ENCODE measurements around the gene CPZ.
A peak's percentile ranks its signal among the peaks of the same experiment; 100 is the strongest.

Gene CPZ

DNA sequence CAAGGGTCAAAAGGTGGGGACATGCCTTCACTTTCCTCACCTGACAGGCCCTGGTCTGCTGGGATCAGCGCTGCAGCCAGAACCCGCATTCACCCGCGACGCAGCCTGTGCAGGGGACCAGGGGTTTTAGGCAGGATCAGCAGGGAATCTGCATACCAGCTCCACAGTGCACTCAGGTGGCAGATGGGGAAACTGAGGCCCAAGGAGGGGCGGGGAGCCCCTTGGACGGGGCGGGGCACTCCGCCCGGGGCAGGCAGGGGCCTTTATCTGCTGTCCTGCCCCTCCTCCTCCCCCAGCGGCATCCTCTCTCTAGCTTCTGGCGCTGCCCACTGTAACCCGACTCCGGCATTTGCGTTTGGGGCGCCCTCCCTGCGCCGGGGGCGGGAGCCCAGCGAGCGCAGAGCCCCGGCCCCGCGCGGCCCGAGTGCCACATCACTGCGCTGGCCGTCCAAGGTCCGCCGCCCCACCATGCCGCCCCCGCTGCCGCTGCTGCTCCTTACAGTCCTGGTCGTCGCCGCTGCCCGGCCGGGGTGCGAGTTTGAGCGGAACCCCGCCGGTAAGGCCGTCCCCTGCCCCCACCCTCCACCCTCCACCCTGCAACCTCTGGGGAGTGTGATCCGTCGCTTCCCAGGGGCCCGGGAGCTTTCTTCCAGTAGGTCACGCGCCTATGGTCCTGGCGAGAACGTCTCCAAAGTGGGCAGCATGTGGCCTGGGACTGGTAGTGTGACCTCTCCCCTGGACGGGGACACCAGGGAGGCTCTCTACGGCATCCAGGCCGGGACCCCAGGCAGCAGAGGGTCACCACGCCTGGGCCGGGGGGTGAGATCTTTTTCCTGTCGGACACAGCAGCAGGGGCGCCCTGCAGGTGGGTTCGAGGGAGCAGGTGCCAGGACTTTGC is at the start of gene CPZ:
CPZ (plus strand) TSS at position 400 of the 898 bp plus-strand sequence; CDS start at position 469, 69 bp downstream.
- no peak for DNase-seq

DNA sequence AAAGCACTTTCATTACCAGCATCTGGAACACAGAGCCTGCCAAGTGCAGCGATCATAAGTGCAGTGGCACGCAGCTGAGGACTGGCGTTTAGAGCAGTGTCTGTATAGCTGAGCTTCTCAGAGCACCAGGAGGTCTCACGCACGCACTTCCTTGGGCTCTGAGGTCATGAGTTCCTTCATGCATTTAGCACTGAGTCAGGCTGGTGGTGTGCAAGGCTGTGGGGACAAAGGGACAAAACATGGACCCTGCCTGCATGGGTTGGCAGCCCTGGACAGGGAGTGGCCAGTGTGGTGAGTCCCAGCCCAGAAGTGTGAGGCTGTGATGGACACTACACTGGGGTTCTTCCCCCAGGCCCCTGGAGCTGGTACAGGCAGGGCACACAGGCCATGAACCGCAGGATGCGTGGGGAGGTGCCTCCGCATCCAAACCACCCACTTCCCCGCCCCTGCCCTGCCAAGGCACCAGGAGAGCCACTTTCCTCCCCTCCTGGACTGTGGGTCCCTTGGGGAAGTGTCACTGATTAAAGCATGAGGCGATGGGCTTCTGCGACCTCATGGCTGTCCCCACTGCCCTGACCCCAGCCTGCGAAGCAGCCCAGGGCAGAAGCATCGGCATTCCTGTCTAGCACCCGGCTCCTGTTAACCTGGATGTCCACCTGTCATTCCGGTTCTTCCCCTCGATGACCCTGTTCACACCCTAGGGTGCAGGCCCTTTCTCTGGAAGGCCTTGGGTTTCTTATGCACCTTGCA is 49.6 kb upstream of the CPZ start:
- DNase-seq: no peak

DNA sequence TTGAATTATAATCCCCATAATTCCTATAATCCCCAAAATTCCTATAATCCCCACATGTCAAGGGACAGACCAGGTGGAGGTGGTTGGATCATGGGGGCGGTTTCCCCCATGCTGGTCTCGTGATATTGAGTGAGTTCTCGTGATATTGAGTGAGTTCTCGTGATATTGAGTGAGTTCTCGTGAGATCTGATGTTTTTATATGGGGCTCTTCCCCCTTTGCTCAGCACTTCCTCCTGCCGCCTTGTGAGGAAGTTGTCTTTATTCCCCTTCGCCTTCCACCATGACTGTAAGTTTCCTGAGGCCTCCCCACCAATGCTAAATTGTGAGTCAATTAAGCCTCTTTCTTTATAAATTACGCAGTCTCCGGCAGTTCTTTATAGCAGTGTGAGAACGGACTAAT is 48.9 kb upstream of the CPZ start:
- DNase-seq: no peak

DNA sequence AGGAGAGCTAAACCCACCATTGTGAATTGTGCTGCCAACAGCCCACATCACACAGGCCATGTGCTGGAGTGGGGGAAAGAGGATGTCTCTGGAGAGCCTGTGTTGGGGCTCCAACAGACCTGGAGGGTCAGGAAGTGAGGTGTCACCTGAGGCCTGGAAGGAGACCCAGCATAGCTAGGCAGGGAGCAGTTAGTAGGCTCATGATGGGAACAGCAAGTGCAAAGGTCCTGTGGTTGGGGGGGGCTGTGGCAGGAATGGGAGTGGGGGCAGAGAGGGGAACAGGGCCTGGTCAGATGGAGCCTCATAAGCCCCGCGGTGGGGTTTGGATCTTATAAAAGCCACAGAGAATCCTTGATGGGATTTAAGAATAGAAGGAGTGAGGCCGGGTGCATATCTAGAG is 48.3 kb upstream of the CPZ start:
- DNase-seq: no peak

DNA sequence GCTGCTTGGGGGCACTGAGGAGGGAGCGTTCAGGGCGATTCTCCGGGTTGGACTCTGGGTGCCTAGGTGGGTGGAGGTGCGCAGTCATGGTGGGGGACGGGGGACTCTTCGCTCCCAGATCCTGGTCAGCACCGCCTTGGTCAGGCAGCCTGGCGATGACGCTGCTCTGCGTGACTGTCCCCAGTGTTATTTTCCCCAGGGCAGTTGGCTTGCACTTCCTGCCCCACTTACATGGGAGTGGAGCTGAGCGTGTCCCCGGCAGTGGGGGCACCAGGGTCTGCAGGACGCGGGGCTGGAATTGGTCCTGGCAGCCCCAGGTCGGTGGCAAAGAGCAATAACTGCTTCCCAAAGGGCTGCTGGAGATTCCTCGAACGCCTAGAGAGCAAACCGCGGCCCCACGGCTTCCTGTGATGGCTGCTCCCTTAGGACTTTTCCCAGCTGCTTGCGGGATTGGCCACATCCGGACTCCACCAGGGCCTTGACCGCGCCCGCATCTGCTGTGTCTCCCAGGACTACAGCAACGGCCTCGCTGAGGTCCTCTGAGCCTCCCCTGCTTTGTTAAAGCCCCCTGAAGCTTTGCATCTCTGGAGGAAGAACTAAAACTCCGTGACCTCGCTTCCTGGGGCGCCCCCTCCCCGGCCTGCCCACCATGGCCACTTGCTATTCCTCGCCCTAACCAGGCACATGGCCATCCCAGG is 47.7 kb upstream of the CPZ start:
- DNase-seq: no peak

DNA sequence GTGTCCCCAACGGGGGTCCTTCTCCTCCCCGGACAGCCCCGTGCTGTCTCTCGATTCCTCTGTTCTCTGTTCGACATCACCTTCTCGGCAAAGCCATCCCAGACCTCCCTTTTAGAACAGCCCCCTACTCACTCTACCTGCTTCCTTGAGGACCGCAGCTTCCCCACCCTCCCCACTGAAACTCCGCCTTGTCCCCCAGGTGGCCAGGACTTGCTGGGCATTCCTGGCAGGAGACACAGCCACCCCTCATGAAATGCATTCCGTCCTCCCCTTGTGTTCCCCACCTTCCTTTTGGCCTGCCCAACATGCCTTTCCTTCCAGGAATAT is 47.2 kb upstream of the CPZ start:
- no peak for DNase-seq

DNA sequence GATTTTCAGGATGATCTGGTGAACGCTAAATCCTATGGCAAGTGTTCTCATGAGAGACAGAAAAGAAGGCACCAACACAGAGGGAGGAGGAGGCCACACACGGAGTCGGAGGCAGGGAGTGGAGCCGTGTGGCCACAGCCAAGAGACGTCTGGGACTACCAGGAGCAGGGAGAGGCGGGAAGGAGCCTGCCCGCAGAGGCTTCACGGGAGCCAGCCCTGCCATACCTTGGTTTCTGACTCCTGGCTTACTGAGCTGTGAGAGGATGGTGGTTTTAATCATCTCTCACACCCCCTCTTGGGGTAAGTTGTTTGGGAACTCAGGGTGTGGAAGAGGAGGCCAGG is 45.8 kb upstream of the CPZ start:
- DNase-seq: no peak

DNA sequence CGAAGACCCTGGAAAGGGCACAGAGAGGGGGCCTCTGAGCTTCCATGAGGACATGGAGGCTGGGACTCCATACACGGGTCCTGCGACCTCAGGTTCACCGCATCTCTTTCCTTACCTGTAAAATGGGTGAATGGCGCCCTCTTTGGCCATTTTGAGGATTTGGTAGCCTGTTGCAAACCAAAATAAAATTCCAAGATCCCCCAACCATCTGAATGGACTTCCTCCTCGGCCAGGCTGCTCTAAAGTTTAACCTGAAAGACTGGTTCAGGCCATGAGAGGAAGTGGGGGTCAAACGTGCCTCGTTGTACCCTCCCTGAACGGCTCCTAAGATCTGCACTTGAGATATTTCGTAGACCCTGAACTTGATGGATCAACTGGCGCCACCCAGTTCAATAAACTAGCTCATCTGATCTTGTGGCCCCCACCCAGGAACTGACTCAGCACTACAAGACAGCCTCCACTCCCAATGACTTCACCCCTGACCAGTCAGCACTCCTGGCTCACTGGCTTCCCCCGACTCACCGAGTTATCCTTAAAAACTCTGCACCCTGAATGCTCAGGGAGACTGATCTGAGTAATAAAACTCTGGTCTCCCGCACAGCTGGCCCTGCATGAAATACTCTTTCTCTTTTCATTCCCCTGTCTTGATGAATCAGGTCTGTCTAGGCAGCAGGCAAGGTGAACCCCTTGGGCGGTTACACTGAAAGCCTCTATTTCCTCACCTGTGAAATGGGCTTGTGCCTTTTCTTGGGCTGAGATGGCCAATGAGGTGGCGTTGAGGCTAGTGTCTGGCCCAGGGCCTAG is 45.3 kb upstream of the CPZ start:
- DNase-seq: peak; percentile 48

DNA sequence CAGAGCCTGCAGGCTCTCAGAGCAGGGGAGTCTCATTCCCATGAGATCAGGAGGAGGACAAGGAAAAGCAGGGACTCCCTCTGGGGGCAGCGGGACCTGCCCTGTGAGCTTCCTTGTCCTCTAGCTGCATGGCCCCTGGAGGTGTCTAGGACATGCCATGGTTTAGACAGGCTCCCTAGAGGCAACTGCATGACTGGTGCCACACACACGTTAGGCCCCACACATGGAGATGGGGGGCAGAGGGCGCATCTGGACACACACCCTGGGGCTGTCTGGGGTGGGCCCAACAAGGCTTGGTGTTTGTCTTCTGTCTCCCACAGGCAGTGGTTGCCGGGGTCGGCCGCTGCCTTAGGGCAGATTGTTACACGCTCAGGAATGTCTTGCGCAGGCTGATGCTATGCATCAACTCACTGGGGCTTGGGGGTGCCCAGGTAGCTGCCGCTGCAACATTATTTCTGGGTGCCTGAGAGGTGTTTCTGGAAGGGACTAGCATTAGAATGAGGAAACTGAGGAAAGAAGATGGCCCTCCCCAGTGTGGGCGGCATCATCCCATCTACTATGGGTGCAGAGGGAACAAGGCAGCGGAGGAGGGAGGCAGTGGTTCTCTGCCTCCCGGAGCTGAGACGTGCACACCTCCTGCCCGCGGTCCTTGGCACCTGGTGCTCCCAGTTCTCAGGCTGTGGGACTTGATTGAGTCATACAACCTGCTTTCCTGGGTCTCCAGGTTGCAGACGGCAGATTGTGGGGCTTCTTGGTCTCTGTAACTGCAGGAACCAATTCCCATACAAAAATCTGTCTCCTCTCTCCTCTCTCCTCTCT is 44.4 kb upstream of the CPZ start:
- no peak for DNase-seq

DNA sequence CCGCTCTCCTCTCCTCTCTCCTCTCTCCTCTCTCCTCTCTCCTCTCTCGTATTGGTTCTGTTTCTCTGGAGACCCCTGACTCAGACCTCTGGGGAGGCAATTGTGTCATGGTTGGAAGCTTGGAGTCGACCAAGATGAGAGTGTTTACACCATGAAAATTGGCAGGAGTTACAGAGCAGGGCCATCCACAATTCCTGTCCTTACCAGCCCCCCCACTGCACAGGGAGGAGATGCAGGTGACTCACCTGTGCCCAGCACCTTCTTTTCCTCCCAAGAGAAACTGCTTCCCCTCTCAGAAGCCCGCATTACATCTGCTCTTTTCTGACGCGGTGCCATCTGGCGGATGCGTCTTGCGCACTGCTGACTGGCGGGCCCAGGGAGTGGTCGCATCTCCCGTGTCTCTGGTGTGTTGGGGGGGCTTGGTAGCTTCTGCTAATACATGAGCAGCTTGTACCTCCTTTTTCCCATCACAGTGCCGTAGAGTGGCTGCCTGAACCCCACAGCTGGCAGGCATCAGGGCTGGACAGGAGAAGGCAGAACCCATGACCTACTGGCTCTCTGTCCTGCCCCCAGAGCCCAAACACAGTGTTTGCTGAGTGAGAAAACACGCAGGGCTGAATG is 43.7 kb upstream of the CPZ start:
- no peak for DNase-seq

DNA sequence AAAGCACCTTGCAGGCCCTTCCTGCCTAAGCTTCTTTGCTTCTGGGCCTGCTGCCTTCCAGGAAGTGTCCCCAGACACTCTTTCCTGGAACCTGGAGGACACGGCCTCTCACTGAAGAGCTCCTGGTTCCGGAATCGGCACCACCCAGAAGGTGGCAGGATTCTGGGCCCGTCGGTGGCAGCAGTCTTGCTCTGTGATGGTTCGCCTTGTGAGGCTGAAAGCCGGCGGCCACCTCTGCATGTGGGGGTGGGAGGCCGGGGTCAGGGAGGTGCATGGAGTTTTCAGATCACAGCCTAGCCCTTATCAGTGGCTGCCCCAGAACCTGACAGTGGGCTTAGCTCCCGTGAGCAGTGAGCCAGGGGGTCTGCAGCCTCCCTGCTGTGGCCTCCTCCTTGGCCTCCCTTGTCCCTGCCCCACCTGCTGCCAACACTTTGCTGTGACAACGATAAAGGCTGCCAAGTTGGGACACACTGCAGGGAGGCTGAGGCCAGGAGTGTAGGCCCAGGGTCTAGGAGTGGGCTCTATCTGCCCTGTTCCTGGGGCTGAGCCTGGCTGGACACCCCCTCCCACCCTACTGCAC is 43.1 kb upstream of the CPZ start:
- no peak for DNase-seq

DNA sequence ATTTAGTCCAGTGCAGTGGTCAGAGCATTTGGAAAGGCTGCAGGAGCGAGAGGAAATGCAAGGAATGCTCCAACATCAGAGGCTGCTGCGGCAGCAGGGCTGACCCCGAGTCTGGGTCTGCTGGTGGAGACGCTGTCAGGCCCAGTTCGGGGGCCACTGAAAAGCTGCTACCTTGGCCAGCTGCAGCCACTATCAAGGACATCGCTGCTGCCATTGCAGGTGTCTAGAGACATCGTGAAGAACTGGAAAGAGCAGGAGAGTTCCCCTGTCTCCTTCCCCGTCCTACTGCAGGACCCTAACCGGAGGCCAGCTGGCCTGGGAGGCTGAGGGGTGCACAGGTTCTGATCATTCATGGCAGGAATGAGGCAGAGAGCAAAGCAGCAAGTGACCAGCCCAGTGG is 41.9 kb upstream of the CPZ start:
- no peak for DNase-seq

DNA sequence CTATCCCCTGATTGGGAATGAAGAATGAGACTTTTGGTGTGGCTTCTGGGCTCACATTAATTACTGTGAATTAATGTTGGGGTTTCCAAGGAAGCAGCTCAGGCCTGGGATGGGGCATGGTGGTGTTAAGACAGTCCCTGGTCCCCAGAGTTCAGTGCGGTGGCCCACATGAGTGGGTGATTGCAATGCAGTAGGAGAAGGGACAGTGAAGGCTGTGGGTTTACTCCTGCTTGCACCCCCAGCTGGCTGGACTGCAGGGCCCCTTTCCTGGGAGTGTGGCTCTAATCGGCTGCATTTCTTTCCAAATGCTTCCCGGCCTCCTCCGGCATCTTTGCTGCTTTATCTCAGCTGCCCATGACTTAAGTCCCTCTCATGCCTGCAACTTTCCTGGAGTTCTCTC is 40.5 kb upstream of the CPZ start:
- DNase-seq: no peak

DNA sequence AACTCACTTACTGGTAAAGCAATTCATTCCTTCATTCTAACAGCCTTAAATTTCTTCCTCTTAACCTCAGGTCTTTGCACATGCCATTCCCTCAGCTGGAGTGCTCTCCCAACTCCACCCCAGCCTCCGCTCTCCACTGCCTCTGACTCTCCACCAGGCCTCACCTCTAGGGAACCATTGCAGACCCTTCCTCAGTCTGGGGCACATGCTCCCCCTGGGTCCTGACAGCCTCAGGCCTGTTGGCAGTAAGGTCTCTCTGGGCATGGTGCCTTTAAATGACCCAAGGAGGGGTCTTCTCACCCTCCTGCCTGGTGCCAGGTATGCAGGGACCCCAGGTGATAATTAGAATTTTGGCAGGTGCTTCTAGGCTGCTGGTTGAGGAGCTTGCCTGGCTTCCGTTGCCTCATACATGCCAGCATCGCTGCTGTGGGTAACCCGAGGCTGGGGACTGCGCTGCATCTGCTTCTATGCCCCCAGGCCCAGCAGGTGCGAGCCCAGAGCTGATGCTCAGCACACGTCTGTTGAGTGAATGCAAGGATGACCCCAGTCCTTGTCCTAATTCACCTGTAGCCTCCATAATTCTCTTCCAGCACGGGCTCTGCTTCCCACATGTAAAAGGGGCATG is 39.9 kb upstream of the CPZ start:
- no peak for DNase-seq

DNA sequence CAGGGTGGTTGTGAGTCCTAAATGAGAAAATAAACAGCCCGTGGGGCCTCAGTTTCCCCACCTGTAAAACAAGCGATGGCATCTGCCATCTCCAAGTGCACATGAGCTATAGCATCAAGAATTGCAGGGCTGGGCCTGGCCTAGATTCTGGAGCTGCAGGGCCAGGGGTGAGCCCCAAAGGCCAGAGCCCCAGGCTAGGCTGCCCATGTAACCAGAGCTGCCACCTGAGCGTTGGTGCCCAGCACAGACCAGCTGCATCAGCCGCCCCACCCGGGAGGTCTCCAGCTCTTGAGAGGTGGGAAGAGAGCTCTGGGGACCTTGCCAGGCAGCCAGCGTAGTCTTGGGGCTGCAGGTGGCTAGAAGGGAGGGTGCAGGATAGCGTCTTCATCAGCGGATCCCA is 39.3 kb upstream of the CPZ start:
- DNase-seq: no peak

DNA sequence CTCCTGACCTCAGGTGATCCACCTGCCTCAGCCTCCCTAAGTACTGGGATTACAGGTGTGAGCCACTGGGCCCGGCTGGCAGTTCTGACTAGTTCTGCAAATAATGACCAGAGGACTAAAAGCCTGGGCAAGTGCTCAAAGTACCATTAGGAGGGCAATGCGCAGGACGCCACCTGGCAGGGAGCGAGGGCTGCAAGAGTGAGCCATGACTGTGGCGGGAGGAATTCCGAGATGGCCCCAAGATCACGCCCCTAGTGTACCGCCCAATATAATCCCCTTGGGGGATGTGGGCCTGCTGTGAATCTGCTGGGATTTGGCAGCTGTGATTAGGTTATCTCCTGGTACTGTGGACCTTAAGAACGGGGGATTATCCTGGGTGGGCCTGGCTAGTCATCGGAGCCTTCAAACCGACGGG is 38.6 kb upstream of the CPZ start:
- no peak for DNase-seq

DNA sequence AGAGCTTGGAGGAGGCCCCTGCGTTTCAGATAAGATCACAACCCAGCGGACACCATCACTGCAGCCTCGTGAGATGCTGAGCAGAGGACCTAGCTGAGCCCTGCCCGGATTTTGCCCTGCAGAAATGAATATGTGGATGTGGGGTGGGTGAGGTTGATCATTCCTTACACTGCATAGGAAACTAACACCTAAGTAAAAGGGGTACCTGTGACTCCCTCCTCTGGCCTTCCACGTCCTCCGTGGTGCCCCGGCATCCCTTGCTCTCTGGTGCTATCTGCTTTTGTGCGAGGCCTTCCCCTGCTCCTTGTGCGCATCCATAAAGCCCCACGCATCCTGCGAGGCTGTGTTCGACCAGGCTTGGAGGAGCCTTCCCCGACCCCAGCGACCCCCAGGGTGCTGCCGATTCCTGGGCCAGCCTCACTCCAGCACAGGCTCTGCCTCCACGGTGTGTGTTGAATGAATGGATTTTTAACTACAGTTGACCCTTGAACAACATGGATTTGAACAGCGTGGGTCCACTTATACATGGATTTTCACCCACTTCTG is 37.9 kb upstream of the CPZ start:
- DNase-seq: no peak

DNA sequence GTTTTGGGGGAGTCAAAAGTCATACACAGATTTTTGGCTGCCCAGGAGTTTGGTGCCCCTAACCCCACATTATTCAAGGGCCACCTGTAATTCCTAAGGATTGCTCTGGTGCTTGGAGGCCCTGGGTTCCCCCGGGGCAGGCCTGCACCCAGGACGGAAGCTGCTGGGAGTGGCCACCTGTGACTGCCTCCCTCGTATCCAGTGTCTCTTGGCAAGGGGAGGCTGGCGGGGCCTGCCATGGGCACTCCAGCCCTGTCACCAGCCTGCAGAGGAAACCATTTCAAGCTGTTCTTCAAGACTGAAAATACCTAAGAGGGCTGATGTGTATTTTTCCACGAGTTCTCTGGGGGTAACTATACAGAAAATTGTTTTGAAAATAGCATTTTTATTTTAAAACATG is 36.8 kb upstream of the CPZ start:
- DNase-seq: no peak

DNA sequence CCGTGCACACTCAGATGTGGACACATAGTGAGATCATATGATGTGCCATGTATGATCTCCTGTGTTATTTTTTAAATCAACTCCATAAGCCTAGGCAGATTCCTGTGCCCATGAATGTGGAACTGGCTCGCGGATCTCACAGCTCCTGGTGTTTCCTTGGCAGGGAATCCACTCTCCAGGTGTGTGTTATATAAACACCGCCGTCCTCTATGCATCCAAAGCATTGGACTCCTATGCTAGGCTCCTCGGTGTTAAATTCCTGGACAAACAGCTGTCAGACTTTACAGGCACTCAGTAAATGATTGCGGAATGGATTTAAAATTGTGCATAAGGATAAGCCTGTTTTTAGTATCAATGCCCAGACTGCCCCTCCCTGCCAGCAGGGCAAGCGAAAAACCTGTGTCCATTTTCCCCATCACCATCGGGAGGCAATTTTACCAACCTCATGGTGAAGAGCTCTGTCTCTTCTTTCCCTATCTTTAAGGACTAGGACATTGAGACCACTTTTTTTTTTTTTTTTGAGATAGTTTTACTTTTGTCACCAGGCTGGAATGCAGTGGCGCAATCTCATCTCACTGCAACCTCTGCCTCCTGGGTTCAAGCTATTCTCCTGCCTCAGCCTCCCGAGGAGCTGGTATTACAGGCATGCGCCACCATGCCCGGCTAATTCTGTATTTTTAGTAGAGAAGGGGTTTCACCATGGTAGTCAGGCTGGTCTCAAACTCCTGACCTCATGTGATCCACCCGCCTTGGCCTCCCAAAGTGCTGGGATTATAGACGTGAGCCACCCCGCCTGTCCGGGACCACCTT is 36.0 kb upstream of the CPZ start:
- DNase-seq: no peak
